HFFc6 (cell line): ENCODE results near the gene BBS9. TPM values are rescaled to one million over a fixed set of nuclear protein-coding genes. Genes with fewer than 3 reads are reported as not detected.

ENCODE experiments used
- DNase-seq: peaks from one replicate; pipeline ENCODE4 v3.0.0-alpha.2; 2018
- H3K27ac Mint-ChIP-seq: 2 replicates; pipeline ENCODE4 v1.8.0; 2020; ENCODE audit warnings: mild to moderate bottlenecking, mixed read lengths
- H3K27me3 Mint-ChIP-seq: 2 replicates; pipeline ENCODE4 v1.8.0; 2021; ENCODE audit warnings: mild to moderate bottlenecking, moderate library complexity, mixed read lengths; ENCODE audit not compliant: insufficient read depth
- H3K36me3 Mint-ChIP-seq: 2 replicates; pipeline ENCODE4 v1.8.0; 2021; ENCODE audit warnings: low read depth, mixed read lengths
- H3K4me1 Mint-ChIP-seq: 2 replicates; pipeline ENCODE4 v1.8.0; 2020; ENCODE audit warnings: low read depth, mixed read lengths
- H3K4me3 Mint-ChIP-seq: 2 replicates; pipeline ENCODE4 v1.8.0; 2020; ENCODE audit warnings: mild to moderate bottlenecking, moderate library complexity, mixed read lengths
- H3K9me3 Mint-ChIP-seq: 2 replicates; pipeline ENCODE4 v1.8.0; 2020; ENCODE audit warnings: mild to moderate bottlenecking, mixed read lengths
- total RNA-seq, 6 experiments: library from RNA; stranded (reverse); fragmentation: NEBNext Ultra II Directional; extraction: Animal tissue kit (Norgen Biotek cat#: 25700); gene quantifications; 2 replicates in 1 of 6; 3 replicates in 5 of 6; pipeline ENCODE4 v1.2.3, GENCODE V29; 2021
- TF ChIP-seq, protein P1 (sequence below): fragments of 200-600 bp; sonication (generic); IDR thresholded peaks from 2 replicates; pipeline ENCODE4 v1.5.0; 2021; ENCODE audit warnings: antibody characterized with exemption, mild to moderate bottlenecking

BBS9 gene
- total RNA-seq, 6 experiments from 2014 or later: 10.6 to 13.0 (median 12.1) TPM

DNA sequence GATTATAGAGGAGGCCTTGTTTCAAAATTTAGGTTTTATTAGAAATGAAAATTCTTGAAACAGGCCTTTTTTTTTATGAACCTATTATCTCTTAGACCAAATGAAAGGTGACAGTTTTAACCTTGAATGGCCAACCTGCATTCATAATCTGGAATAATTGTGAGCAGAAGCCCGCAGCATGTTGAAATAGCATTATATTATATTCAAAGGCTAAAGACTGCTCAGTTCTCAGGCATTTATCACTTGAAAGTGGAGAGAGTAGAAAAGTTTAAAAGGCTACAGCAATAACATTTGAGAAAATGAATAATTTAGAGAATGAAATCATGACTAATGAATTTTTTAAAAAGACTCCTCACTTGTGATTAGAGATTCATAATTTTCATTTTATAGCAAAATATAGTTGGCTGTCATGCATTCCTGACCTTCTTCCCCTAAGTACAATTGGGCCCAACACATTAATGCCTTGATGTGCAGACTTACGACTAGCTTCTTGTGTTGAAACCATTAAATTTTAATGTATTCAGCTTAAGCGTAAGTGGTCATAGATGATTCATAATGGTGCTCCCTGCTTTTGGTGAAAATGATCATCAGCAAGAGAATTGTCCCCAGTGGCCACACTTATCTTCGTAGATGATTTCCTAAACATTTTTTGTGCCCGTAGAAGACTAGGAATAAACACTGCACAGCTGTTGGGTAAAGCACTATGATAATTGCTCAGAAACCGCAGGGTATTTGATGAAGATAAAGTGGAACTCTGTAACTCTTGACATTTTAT is 429.4 kb downstream of the BBS9 start:
- TF ChIP-seq, protein P1, sequence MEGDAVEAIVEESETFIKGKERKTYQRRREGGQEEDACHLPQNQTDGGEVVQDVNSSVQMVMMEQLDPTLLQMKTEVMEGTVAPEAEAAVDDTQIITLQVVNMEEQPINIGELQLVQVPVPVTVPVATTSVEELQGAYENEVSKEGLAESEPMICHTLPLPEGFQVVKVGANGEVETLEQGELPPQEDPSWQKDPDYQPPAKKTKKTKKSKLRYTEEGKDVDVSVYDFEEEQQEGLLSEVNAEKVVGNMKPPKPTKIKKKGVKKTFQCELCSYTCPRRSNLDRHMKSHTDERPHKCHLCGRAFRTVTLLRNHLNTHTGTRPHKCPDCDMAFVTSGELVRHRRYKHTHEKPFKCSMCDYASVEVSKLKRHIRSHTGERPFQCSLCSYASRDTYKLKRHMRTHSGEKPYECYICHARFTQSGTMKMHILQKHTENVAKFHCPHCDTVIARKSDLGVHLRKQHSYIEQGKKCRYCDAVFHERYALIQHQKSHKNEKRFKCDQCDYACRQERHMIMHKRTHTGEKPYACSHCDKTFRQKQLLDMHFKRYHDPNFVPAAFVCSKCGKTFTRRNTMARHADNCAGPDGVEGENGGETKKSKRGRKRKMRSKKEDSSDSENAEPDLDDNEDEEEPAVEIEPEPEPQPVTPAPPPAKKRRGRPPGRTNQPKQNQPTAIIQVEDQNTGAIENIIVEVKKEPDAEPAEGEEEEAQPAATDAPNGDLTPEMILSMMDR: no peak
- H3K27me3 Mint-ChIP-seq: no peaks in the 10 kb centered on the region

DNA sequence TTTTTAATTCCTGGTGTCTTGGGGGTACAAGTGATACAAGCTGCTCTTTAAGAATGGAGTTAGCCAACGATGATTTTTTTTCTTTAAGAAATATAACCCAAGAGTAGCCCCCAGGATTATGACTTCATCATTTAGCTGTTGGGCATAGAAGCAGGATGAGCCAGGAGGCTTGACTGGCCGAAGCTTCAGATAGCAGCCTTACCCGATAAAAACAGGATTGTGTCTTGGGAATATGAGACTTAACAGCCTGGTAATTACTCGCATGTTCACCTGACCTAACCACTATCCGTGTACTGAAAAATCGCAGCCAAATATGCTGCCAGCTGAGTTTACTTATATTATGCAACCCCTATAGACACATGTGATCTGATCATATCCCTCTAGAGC is 430.0 kb downstream of the BBS9 start:
- no peak for DNase-seq
- Mint-ChIP-seq H3K4me1 (no peaks in the 10 kb centered on the region), H3K36me3 (no peaks in the 10 kb centered on the region), H3K9me3 (no peaks in the 10 kb centered on the region), H3K27me3 (no peaks in the 10 kb centered on the region), H3K27ac (no peak overlapping the region), H3K4me3 (no peak overlapping the region)
- TF ChIP-seq, protein P1: no peak

More for the DNA sequence above, 429.4 kb downstream of the BBS9 start:
- Mint-ChIP-seq H3K9me3 (no peaks in the 10 kb centered on the region), H3K4me1 (no peaks in the 10 kb centered on the region), H3K36me3 (no peaks in the 10 kb centered on the region), H3K4me3 (no peak overlapping the region), H3K27ac (no peak overlapping the region)
- no peak for DNase-seq

DNA sequence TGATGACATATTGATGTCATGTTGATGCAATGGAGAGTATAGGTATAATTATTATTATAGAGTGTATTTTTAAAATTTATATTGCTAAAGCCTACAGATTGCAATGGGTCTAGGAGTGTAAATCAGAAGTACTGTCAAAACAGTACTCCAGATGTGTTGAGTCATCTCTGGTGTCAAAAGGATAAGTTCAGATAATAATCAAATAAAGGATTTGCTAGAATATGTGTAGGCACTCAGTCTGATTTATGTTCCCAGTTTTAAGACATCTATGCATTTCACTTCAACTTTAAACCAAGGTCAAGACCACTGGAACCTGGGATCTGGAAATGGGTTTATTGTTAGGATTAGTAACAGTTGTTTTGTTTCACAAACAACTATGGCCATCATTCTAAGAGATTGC is 433.6 kb downstream of the BBS9 start:
- no peaks in the 10 kb centered on the region for H3K9me3 Mint-ChIP-seq
- DNase-seq: no peak
- H3K27ac Mint-ChIP-seq: no peak overlapping the region
- no peak overlapping the region for H3K4me3 Mint-ChIP-seq
- H3K27me3 Mint-ChIP-seq: no peaks in the 10 kb centered on the region
- TF ChIP-seq, protein P1: no peak
- H3K4me1 Mint-ChIP-seq: no peaks in the 10 kb centered on the region
- H3K36me3 Mint-ChIP-seq: no peaks in the 10 kb centered on the region

DNA sequence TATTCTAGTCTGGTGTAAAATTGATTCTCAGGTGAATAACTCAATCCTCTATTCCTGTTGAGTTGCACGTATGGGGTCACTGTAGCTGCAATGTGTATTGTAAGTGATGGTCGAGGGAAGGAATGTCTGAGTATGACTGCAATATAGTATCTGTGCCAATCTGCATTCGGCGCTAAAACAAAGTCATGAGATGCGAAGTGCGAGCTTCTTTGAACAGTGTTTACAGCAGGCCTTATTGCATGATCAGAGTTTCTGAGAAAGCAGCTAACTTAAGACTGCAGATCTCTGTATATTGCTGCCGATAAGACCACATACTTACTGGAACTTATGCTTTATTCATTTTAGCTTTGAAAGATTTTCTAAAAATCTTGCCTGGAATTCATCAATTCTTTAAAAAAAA is 434.3 kb downstream of the BBS9 start:
- H3K36me3 Mint-ChIP-seq: no peaks in the 10 kb centered on the region
- H3K4me3 Mint-ChIP-seq: no peak overlapping the region
- TF ChIP-seq, protein P1: no peak
- H3K27me3 Mint-ChIP-seq: no peaks in the 10 kb centered on the region
- H3K9me3 Mint-ChIP-seq: no peaks in the 10 kb centered on the region
- H3K27ac Mint-ChIP-seq: no peak overlapping the region
- no peak for DNase-seq
- no peaks in the 10 kb centered on the region for H3K4me1 Mint-ChIP-seq

DNA sequence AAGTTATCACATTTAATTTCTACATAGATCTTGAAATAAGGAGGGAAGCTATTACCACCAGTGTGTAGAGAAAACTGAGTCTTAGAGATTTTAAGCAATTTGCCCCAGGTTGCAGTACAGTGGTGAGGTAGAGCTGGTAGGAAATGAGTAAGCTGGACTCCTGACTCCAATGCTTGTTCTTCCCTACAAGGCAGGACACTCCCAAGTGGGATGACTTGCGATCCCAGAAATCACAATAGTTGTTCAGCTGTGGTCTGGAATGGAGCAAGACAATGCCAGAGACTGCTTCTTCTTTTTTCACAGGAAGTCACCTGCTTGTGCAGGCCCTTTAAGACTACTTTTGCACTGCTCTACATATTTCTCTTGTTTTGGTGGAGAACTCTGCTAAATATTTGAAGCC is 448.8 kb downstream of the BBS9 start:
- Mint-ChIP-seq H3K9me3 (no peaks in the 10 kb centered on the region), H3K27ac (no peak overlapping the region), H3K4me3 (no peak overlapping the region), H3K4me1 (no peaks in the 10 kb centered on the region), H3K36me3 (no peaks in the 10 kb centered on the region), H3K27me3 (no peaks in the 10 kb centered on the region)
- no peak for DNase-seq
- TF ChIP-seq, protein P1: no peak
